ENCODE data around the gene GRID2IP.

Gene GRID2IP

DNA sequence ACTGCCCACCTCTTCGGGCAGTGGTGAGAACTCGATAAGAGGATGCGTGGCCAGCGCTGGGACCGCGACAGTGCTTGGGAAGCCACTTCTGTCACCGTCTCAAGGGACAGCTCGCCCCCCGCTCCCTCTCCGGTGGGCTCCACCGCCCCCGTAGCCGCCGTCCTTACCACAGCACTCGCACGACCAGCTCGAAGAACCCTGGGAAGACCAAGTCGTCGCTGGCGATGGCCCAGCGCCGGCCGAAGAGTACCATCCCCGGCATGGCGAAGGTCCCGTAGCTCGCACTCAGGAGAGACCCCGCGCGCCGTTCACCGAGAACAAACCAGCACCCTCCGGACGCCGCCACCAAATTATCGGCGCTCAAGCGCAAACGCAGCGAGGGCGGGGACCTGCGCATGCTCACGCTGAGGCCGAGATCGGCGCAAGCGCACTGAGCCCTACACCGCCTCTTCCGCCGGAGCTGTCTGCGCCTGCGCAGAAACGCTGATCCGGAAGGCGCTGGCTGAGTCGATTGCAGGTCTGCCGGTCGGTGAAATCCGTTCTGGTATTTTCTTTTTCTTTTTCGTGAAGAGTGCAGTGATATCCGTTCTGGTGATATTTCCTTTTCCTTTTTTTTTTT is 103.6 kb downstream of the GRID2IP start, which contains the start of gene DAGLB:
DAGLB (minus strand) TSS at position 374 of the 619 bp plus-strand sequence; CDS start at position 262, 112 bp downstream.
- peak within 1 kb of the TSS; percentile 63 for H3K9ac ChIP-seq (ENCODE audit: low read depth, low read length)
- H3K9me3 ChIP-seq (ENCODE audit: control insufficient read depth, insufficient read depth, low read length): no peaks in the 10 kb centered on the region
- H3K36me3 ChIP-seq (ENCODE audit: insufficient read depth, low read length): peaks cover 20% of the 10 kb centered on the region
- H3K4me1 ChIP-seq (ENCODE audit: insufficient read depth, low read length): no peaks in the 10 kb centered on the region; the same call in 1 of the 2 replicates
